ENCODE measurements around the gene STXBP1.

The STXBP1 gene

GRCh38 chr9:127686461-127687393 is 74.7 kb downstream of the STXBP1 start:
- TF ChIP-seq CTCF (IDR thresholded peaks at IDR 0.05; ENCODE audit: control extremely low read depth, extremely low read depth, low read depth, missing control alignments): no peak
- ChIA-PET CTCF (interaction anchor here (1.1 to 1.7 kb wide), 5 partner anchors 9 to 100 kb away, joined by 3 to 5 read pairs (median 3); partner anchors contain the start of gene TOR2A), POLR2A (interaction anchor here (0.5 kb wide), 1 partner anchor 77 kb away, joined by 3 read pairs; no protein-coding TSS in a partner anchor)
- no peak for DNase-seq (ENCODE audit: extremely low spot score)

GRCh38 chr9:127689329-127690000 is 77.4 kb downstream of the STXBP1 start:
- no peak for TF ChIP-seq CTCF (IDR thresholded peaks at IDR 0.05; ENCODE audit: control extremely low read depth, extremely low read depth, low read depth, missing control alignments)
- DNase-seq (ENCODE audit: extremely low spot score): no peak
- ChIA-PET CTCF (no interaction called here), POLR2A (interaction anchor here (0.6 kb wide), 1 partner anchor 243 kb away, joined by 3 read pairs; no protein-coding TSS in a partner anchor)

GRCh38 chr9:127690735-127691134 is 78.7 kb downstream of the STXBP1 start:
- CTCF ChIA-PET: no interaction called here
- POLR2A ChIA-PET: no interaction called here
- no peak for DNase-seq (ENCODE audit: extremely low spot score)
- no peak for TF ChIP-seq CTCF (IDR thresholded peaks at IDR 0.05; ENCODE audit: control extremely low read depth, extremely low read depth, low read depth, missing control alignments)

- POLR2A ChIA-PET: no interaction called here
- no peak for TF ChIP-seq CTCF (IDR thresholded peaks at IDR 0.05; ENCODE audit: control extremely low read depth, extremely low read depth, low read depth, missing control alignments)
- DNase-seq (ENCODE audit: extremely low spot score): no peak
- CTCF ChIA-PET: interaction anchor here (0.9 to 2.1 kb wide), 3 partner anchors 11 to 43 kb away, joined by 3 to 6 read pairs (median 5); partner anchors contain the start of gene TOR2A
Observed at GRCh38 chr9:127692071-127692470, 80.0 kb downstream of the STXBP1 start.

GRCh38 chr9:127693143-127693542 is 81.1 kb downstream of the STXBP1 start:
- CTCF ChIA-PET: interaction anchor here (0.8 to 2.1 kb wide), 3 partner anchors 10 to 1351 kb away, joined by 3 to 5 read pairs (median 3); partner anchors contain the start of gene TOR2A
- DNase-seq (ENCODE audit: extremely low spot score): no peak
- POLR2A ChIA-PET: no interaction called here
- no peak for TF ChIP-seq CTCF (IDR thresholded peaks at IDR 0.05; ENCODE audit: control extremely low read depth, extremely low read depth, low read depth, missing control alignments)

- no peak for DNase-seq (ENCODE audit: extremely low spot score)
- ChIA-PET POLR2A (no interaction called here), CTCF (interaction anchor here (0.8 to 2.1 kb wide), 2 partner anchors 10 to 1350 kb away, joined by 3 to 5 read pairs; no protein-coding TSS in a partner anchor)
- no peak for TF ChIP-seq CTCF (IDR thresholded peaks at IDR 0.05; ENCODE audit: control extremely low read depth, extremely low read depth, low read depth, missing control alignments)
Observed at GRCh38 chr9:127693697-127694096, 81.6 kb downstream of the STXBP1 start.

Measured in GM10248 (cell line).